ENCODE results near the gene SLC10A4. TPM values are rescaled to one million over a fixed set of nuclear protein-coding genes. Genes with fewer than 3 reads are reported as not detected.

Gene SLC10A4
- total and polyA plus RNA-seq, 2 of the 8 experiments (the other 6 are each of a cell fraction or from before 2014, with no cell fraction given): 4.5 to 5.6 TPM

- no peak overlapping the region for H3K4me3 ChIP-seq (ENCODE audit: extremely low read depth in 1 of 4, insufficient read depth in 2 of 4, low read depth in 3 of 4, low read length in 4 of 4)
- DNase-seq (ENCODE audit: low read depth in 1 of 2, low spot score in 2 of 2) (no peak), FAIRE-seq (no peak)
- H3K27me3 ChIP-seq (replicated peaks in 1 of 4; ENCODE audit: control insufficient read depth in 3 of 4, extremely low read depth in 1 of 4, insufficient read depth in 3 of 4, low read length in 3 of 4): no peaks in the 10 kb centered on the region
- H3K4ac ChIP-seq (replicated peaks; ENCODE audit: insufficient read length, low read depth, low read length): no peak overlapping the region
- H2BK5ac ChIP-seq (ENCODE audit: low read depth, low read length): no peak overlapping the region
- H3K23me2 ChIP-seq (ENCODE audit: low read depth, low read length): no peaks in the 10 kb centered on the region
- H4K8ac ChIP-seq (ENCODE audit: extremely low read depth, insufficient read depth, low read length): no peak overlapping the region
- H3K4me2 ChIP-seq (ENCODE audit: insufficient read depth in 1 of 2, low read depth in 2 of 2, low read length in 2 of 2): no peak overlapping the region
- H4K20me1 ChIP-seq (replicated peaks in 1 of 2; ENCODE audit: control insufficient read depth in 1 of 2, insufficient read depth in 2 of 2, low read length in 2 of 2): peaks cover 0 to 2% of the 10 kb centered on the region in 2 experiments
- no peak overlapping the region for H3K18ac ChIP-seq (ENCODE audit: extremely low read depth, low read length)
- H3K4me1 ChIP-seq (replicated peaks in 1 of 4; ENCODE audit: control insufficient read depth in 3 of 4, insufficient read depth in 4 of 4, low read length in 3 of 4): no peaks in the 10 kb centered on the region
- ChIA-PET POLR2A (ENCODE audit: partially characterized antibody) (no interaction called here), CTCF (ENCODE audit: partially characterized antibody) (interaction anchor here (1.5 kb wide), 1 partner anchor 17 kb away, joined by 3 read pairs; no protein-coding TSS in a partner anchor)
- WGBS, 2 experiments (ENCODE audit: extremely low coverage in 1 of 2, insufficient coverage in 1 of 2, insufficient read length in 1 of 2, insufficient replicate concordance in 2 of 2, low coverage in 1 of 2, low lambda C conversion rate in 2 of 2, missing lambda C conversion rate in 1 of 2): 90% methylated on average over 3 of the region's 3 CpGs; no CpG with 5 or more reads in 1 of the 2 experiments
- no peak overlapping the region for H2BK12ac ChIP-seq (ENCODE audit: low read depth, low read length)
- no peaks in the 10 kb centered on the region for H3K9me3 ChIP-seq (ENCODE audit: insufficient read depth in 2 of 2, low read depth in 1 of 2, low read length in 1 of 2)
- H3K27ac ChIP-seq (ENCODE audit: low read depth, low read length): no peak overlapping the region
- H3K56ac ChIP-seq (replicated peaks; ENCODE audit: insufficient read length, low read depth, low read length): no peak overlapping the region
- no peak overlapping the region for H4K5ac ChIP-seq (ENCODE audit: insufficient read length, low read depth, low read length)
- H2AFZ ChIP-seq (ENCODE audit: low read length): no peak overlapping the region
- H2BK20ac ChIP-seq (ENCODE audit: low read length): no peak overlapping the region
- no peak overlapping the region for H2BK120ac ChIP-seq (replicated peaks; ENCODE audit: low read depth, low read length)
- H2BK15ac ChIP-seq (ENCODE audit: low read length): no peak overlapping the region
- H2AK5ac ChIP-seq (ENCODE audit: low read depth, low read length): no peak overlapping the region
- no peak overlapping the region for H3K9ac ChIP-seq (replicated peaks in 1 of 4; ENCODE audit: extremely low read depth in 1 of 4, low read depth in 3 of 4, low read length in 3 of 4)
- TF ChIP-seq EZH2 (IDR thresholded peaks at IDR 0.05; ENCODE audit: low read depth, low read length, severe bottlenecking) (no peak), ATF3 (IDR thresholded peaks at IDR 0.05; ENCODE audit: insufficient read depth, low read depth, low read length) (no peak), KDM5A (IDR thresholded peaks at IDR 0.05; ENCODE audit: low read length) (no peak), ZNF274 (IDR thresholded peaks at IDR 0.05; ENCODE audit: borderline replicate concordance, extremely low read depth, low read length) (no peak), JUND (IDR thresholded peaks at IDR 0.05; ENCODE audit: low read length) (no peak), CEBPB (IDR thresholded peaks at IDR 0.05; ENCODE audit: low read depth, low read length) (no peak), NRF1 (IDR thresholded peaks at IDR 0.05; ENCODE audit: low read depth, low read length) (no peak)
- H3K79me1 ChIP-seq (ENCODE audit: low read depth, low read length): no peaks in the 10 kb centered on the region; the same call in 1 of the 2 replicates
- no peak overlapping the region for H3K14ac ChIP-seq (ENCODE audit: insufficient read length)
- H4K91ac ChIP-seq (replicated peaks; ENCODE audit: insufficient read length, low read length): no peak overlapping the region
- H3K23ac ChIP-seq (ENCODE audit: insufficient read length): no peak overlapping the region
- H3K79me2 ChIP-seq (ENCODE audit: control insufficient read depth in 1 of 2, insufficient read depth in 2 of 2, low read length in 2 of 2): no peaks in the 10 kb centered on the region
- peaks cover 11 to 69% (median 25%) of the 10 kb centered on the region in 4 experiments for H3K36me3 ChIP-seq (ENCODE audit: control insufficient read depth in 2 of 4, insufficient read depth in 4 of 4, low read length in 3 of 4)
Measured at GRCh38 chr4:48518143-48518542, 35.0 kb downstream of the SLC10A4 start.
